Activated CD8-positive, alpha-beta memory T cell treated with anti-CD3 and anti-CD28 coated beads for 4 hours (primary cell): ENCODE results near the gene ANKRD53.

Experiments
- DNase-seq, 2 donors: peaks; one replicate each; pipeline ENCODE4 v3.0.0-alpha.2; 2020; ENCODE audit warnings: low read depth in 2 of 2

ANKRD53 gene

GRCh38 chr2:70978341-70979179 lies at the start of gene ANKRD53:
Gene ANKRD53 (plus strand): TSS chr2:70978630. CDS start chr2:70978646, 16 bp downstream.
- no peak for DNase-seq

- DNase-seq = no peak
These were observed 47.8 kb upstream of the ANKRD53 start for GRCh38 chr2:70930371-70931329.

- no peak for DNase-seq
These were observed 46.9 kb upstream of the ANKRD53 start for GRCh38 chr2:70931376-70932000.

GRCh38 chr2:70932631-70933230 lies 45.7 kb upstream of the ANKRD53 start:
- DNase-seq = no peak

GRCh38 chr2:70934981-70935380 lies 43.4 kb upstream of the ANKRD53 start:
- DNase-seq = no peak

GRCh38 chr2:70935468-70936164 lies 42.8 kb upstream of the ANKRD53 start, which contains the start of gene ATP6V1B1:
Gene ATP6V1B1 (plus strand): TSS chr2:70935900. CDS start chr2:70935955, 55 bp downstream.
- no peak for DNase-seq

GRCh38 chr2:70936165-70936978 lies 42.1 kb upstream of the ANKRD53 start:
- no peak for DNase-seq

- DNase-seq = no peak
These were observed 41.2 kb upstream of the ANKRD53 start for GRCh38 chr2:70936979-70937811.

- DNase-seq = no peak
These were observed 40.4 kb upstream of the ANKRD53 start for GRCh38 chr2:70937866-70938585.

- no peak for DNase-seq
These were observed 39.9 kb upstream of the ANKRD53 start for GRCh38 chr2:70938586-70938950.

- DNase-seq = no peak
These were observed 39.2 kb upstream of the ANKRD53 start for GRCh38 chr2:70939001-70939838.

- no peak for DNase-seq
These were observed 38.4 kb upstream of the ANKRD53 start for GRCh38 chr2:70939839-70940580.

- DNase-seq = no peak
These were observed 37.2 kb upstream of the ANKRD53 start for GRCh38 chr2:70941186-70941585.

- DNase-seq = no peak
These were observed 36.7 kb upstream of the ANKRD53 start for GRCh38 chr2:70941701-70942100.

- DNase-seq = no peak
These were observed 35.8 kb upstream of the ANKRD53 start for GRCh38 chr2:70942396-70943204.
